ENCODE results near the gene SLC9A8.

SLC9A8 gene

GRCh38 chr20:49899541-49900383 lies 87.1 kb downstream of the SLC9A8 start:
- peak in 8 of 42 donors; percentile 4 to 19 (median 14) for DNase-seq
- intact Hi-C loops (cut with DNase I), result no loop called here

DNA sequence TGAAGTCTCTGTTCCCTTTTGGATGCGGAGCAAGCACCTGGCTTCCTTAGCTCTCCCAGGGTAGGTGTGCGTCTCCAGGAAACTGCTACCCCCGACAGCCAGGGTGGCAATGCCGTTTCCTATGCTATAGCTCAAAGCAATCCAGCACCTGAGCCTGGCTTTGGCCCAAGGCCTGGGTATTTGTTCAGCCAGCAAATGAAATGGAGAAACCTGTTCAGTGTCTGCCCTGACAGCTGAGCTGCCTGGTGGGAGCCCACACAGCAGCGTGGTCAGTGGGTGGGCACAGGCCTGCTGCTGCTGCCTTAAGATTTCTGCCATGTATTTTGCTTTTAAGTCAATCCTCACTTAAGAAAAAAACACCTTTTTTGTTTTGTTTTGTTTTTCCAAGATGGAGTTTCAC lies 89.0 kb downstream of the SLC9A8 start:
- intact Hi-C loops (cut with DNase I), result no loop called here
- peak in 14 of 42 donors; percentile 12 to 67 (median 41) for DNase-seq

DNA sequence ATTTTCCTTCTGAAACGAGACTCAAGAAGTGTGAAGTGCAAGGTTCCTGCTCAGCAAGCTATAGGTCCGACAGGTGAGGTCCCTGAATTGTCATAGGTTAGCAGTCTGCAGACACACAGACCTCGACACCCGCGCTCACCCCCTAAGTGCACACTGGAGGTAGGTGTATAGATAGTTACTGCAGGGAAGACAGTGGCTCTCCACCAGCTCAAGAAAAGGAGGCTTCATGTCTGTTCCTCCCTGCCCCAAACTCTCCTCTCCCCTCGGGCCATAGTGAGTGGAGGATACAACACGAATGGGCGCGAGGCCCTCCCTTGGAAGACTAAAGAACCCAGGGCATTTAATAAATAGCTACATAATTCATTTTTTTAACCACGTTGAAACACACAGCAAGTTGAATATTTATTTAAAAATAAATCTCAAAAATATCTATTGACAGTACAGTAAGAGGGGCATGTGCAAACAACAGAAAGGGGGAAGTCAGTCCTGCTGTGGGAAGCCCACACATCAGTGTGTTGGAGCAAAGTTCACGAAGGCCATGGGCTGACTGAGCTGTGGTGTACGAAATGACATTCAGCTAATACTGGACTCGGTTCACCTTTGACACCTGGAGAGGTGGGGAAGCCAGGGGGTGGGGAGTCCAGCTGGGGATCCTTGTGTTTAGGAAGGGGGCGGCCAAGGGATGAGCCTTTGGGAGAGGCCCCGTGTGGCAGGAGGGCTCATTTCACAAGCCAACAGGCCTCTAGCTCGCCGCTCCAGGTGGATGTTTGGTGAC lies 92.0 kb downstream of the SLC9A8 start:
- peak in 11 of 42 donors; percentile 4 to 30 (median 15) for DNase-seq
- intact Hi-C loops (cut with DNase I), result no loop called here

DNA sequence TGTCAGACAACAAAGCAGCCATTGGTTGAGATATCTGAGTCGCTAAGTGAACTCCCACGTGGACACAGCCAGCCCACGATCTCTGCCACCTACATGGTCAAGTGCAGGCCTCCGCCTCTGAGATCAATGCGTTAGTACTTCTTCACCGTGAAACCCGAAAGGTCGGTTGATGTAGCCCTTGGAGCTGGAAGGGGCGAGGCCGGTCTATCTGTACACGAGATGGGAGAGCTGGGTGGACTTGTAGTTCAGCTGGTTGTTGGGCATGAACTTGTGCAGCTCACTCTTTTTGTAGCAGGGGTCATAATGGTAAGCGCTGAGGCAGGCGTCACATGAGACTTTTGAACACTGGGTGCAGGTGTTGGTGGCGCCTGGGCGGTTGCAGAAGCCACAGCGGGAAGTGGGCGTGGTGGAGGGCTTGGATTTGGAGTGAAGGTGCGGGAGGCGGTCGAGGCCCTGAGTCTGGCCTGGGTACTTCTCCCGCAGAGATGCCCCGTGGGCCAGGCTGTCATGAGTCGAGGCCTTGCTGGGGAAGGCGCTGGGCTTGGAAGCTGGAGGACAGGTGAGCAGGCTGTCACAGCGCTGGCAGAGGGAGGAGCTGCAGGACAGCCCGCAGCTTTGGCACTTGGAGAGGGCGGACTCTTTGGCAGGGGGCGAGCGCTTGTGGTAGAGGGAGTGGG lies 92.9 kb downstream of the SLC9A8 start:
- peak in 11 of 42 donors; percentile 8 to 32 (median 17) for DNase-seq
- intact Hi-C loops (cut with DNase I), result no loop called here

DNA sequence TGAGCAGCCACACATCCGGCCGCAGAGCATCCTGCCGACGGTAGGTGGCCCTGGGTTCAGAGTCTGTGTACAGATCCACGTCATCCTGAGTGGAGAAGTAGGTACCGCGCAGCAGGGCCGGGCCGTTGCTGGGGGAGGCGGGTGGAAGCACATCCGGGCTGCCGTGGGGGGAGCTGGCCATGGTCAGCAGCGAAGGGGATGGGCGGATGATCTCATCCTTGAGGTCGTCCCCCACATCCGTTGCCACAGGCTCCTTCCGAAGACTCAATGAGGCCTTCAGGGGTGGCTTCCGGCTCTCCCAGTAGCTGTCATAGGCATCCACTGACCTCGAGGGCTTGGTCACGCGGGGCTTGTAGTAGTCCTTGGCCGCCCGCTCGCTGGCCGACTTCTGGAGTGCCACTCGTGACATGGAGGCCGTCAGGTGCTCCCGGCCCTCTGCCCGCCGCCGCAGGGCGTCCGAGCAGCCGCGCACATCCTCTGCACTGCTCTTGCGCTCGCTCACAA lies 93.5 kb downstream of the SLC9A8 start:
- peak in 9 of 42 donors; percentile 6 to 35 (median 14) for DNase-seq
- intact Hi-C loops (cut with DNase I), result no loop called here

DNA sequence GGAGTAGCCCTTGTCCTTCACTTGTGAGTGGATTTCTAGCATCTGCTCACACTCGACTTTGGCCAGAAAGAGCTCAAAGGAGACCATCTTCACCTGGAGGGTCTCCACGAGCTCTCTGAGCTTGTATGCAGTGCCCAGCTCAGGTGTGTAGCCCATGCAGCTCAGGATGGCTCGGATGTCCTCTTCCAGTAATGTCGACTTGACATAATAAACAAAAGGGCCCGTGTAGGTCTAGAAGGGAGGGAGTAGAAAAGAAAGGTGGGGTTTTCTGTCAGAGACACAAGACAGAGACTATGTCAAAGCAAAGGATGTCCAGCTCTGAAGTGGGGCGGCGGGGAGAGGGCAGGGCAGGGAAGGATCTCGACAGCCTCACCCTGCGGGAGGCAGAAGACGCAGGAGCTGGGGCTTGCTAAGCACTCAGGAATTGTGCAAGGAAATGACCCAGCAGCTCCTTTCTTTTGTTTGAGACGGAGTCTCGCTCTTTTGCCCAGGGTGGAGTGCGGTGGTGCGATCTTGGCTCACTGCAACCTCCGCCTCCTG lies 94.1 kb downstream of the SLC9A8 start:
- peak in 2 of 42 donors; percentile 8 to 29 for DNase-seq
- intact Hi-C loops (cut with DNase I), result no loop called here

GRCh38 chr20:49907405-49908257 lies 95.0 kb downstream of the SLC9A8 start:
- intact Hi-C loops (cut with DNase I), result no loop called here
- peak in 2 of 42 donors; percentile 2 to 32 for DNase-seq

- intact Hi-C loops (cut with DNase I), result no loop called here
Observed at GRCh38 chr20:49908258-49908565, 95.6 kb downstream of the SLC9A8 start.

DNA sequence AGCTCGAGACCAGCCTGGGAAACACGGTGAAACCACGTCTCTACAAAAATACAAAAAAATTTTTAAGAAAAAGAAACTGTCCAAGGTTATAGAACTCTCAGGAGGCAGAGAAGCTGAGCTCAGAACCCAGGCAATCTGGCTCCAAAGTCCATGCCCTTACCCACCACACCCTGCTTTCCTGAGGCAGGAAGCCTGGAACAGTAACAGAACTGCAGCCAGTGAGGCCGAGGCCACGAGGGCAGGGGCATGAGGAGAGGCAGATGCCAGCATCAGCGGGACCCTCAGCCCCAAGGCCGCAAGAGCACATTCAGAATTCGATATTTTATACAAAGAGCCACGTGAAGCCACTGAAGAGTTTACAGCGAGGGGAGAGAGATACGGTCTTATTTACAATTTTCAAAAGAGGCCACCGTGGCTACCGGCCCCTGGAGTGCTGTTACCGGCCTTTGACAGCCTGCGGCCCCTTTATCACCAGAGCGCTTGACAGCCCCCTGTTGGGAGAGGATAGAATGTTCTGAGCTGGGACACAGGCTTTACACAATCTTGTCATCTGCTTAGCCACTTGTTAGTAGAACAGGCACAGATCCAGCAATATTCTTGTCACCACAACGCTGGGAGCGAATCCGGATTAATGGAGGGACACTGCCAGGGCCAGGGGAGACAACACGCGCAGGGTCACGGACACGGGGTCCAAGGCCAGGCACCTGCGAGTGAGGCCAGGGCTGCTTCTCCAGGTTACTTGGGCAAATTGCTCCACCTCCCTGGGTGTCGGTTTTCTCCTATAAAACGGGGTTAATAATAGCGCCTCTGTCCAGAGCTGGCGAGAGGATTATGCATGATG lies 97.1 kb downstream of the SLC9A8 start:
- intact Hi-C loops (cut with DNase I), result no loop called here
- peak in 23 of 42 donors; percentile 41 to 77 (median 62) for DNase-seq

More at GRCh38 chr20:49908258-49908565, 95.6 kb downstream of the SLC9A8 start:
- peak in 1 of 42 donors; percentile 35 for DNase-seq

- intact Hi-C loops (cut with DNase I), result no loop called here
Observed at GRCh38 chr20:49910340-49910706, 97.7 kb downstream of the SLC9A8 start.

DNA sequence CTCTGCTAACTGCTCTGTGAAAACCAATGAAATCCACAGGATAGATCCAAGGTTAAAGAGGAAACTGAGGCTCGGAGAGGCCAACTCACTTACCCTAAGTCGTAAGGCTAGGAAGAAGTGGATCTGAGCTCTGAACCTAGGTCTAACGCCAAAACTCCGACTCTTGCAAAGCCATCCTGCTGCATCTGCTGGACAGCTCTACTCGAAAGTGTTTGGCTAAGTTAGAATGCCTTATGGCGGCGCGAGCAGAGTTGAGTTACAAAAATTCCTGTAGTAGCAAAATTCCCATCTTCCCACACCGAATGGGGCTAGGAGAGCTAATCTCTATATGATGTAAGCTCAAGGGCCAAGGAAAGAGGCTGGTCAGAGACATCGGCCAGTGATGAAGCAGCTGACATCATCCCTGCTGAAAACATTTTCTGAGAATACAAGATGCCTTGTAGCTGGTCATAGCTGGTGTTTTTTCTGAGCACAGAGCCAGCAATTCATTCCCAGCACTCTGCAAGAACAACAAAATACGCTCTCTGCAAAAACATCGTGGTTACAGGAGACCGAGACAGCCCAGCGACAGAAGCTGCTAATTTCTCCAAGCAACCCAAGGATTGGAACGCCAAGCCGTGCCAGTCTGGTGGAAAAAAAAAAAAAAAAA lies 100.9 kb downstream of the SLC9A8 start:
- peak in 21 of 42 donors; percentile 30 to 75 (median 49) for DNase-seq
- intact Hi-C loops (cut with DNase I), result no loop called here

More at GRCh38 chr20:49910340-49910706, 97.7 kb downstream of the SLC9A8 start:
- DNase-seq, result peak in 1 of 42 donors; percentile 38

DNA sequence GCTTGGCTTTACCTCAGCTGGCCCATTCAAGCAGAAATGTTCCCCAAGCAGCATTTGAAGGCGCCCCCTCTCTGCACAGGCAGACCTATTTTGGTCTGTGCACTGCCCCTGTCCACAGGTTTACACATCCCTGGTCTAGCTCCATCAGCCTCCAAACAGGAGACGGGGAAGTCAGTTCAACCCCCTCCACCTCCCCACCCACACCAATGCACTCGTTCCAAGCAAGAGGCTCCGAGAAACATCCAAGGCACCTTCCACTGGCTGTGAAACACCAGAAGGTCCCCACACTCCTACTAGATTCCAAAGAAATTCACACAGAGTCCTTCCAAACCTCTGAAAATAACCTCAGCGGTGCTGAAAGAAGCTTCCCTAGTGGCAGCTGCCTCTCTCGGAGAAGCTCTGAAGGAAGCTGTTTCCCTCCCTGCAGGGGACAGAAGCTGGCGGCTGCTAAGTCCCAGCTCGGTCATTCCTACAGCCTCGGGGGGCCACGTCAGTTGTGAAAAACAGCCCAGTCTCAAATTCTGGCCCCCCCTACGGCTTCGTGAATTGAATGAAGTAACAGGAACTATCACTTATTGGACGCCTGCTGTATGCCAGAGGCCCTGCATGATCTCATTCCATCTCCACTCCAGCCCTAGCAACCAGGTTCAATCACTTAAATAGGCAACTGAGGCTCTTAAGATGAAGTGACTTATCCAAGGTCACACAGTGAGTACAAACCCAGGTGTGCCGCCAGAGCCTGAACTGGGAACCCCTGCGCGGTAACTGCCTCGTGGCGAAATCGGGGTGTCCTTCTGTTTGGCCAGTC lies 101.9 kb downstream of the SLC9A8 start:
- intact Hi-C loops (cut with DNase I), result no loop called here
- DNase-seq, result peak in 26 of 42 donors; percentile 26 to 71 (median 50)

DNA sequence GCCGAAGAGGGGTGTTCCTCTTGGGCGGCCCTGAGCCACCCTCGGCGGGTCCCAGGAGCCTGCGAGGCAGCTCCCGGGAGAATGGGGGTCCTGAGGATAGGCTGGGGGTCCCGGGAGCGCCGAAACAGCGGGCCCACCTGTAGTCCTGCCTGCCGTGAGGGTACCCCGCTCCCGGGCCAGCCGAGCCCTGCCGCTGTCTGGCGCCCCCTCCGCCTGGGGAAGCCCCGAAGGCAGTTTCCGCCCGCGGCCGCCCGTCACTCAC lies 102.4 kb downstream of the SLC9A8 start:
- intact Hi-C loops (cut with DNase I), result no loop called here
- DNase-seq, result no peak

DNA sequence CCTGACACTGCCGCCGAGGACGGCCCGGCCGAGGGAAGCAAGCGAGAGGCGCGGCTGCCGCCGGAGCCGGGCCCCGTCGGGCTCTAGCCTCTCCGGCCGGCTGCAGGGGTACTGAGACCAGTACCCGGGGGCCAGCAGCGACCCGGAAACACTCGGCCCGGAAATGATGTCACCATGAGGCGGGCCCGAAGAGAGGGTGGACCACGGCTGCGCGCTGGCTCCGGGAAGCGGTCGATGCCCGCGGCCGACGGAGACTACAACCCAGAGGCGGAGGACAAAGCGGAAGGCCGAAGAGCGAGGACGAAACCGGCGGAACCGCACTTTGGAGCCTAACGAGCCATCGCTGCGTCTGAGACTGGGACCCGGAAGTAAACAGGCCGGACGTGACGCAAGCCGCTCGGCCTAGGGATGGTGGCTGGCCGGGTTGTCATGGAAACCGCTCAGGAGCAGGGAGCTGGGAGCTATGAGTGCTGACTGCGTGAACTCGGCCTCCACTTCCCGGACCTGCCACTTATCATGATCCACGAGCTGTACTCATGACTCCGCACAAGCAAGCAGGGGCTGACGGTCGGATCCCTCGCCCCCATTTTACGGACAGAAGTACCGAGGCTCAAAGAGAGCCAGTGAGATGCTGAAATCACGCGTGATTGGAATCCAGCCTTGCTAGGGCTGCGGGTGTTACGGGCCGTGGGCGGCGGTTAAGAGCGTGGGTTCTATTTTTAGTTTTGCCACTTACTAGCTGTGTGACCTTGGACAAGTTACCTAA lies 102.9 kb downstream of the SLC9A8 start, which contains the start of gene SPATA2:
Gene SPATA2, minus strand, starts transcription at position 150 of the 766 bp plus-strand sequence. CDS start 7,039 bp downstream, outside the sequence.
- peak; percentile 92 to 99 (median 97) for DNase-seq
- intact Hi-C loops (cut with DNase I), result no loop called here

All from head of caudate nucleus (tissue), 42 donors.